Right cardiac atrium (tissue), 5 donors: ENCODE measurements around the gene B3GNT5. TPM values are rescaled to one million over a fixed set of nuclear protein-coding genes. Genes with fewer than 3 reads are reported as not detected.
"Not testable (repeated sequence)": the region's sequence is repeated elsewhere in the genome, so short reads cannot be mapped to it uniquely, and the experiment has no call there.

Experiments
- ATAC-seq, 2 donors: fragments of 200-7000 bp; cut with Tn5 transposase; one replicate each; pipeline versions ENCODE4 v1.8.0 to v1.9.1; 2020; ENCODE audit warnings: moderate library complexity in 2 of 2, mild to moderate bottlenecking in 1 of 2
- DNase-seq, 3 donors: peaks; one replicate each; pipeline ENCODE4 v3.0.0-alpha.2; 2020
- H3K27ac ChIP-seq: one replicate; pipeline ENCODE4 v1.5.1; 2013; ENCODE audit warnings: mild to moderate bottlenecking, low read length, control low read depth, moderate library complexity
- H3K27me3 ChIP-seq: one replicate; pipeline ENCODE4 v1.6.1; 2013; ENCODE audit not compliant: control insufficient read depth, insufficient read depth
- H3K4me1 ChIP-seq: one replicate; pipeline ENCODE4 v1.6.1; 2013; ENCODE audit warnings: low read length; ENCODE audit not compliant: control insufficient read depth, insufficient read depth
- H3K4me3 ChIP-seq: one replicate; pipeline ENCODE4 v1.5.1; 2013; ENCODE audit warnings: low read length, control low read depth
- H3K9me3 ChIP-seq: one replicate; pipeline ENCODE4 v1.6.1; 2013; ENCODE audit warnings: low read length; ENCODE audit not compliant: control insufficient read depth
- WGBS: extraction: QIAGEN DNeasy Blood & Tissue Kit; methylation state at CpG from one replicate; pipeline ENCODE4 v1.1.7; 2013; 5-methylcytosine and 5-hydroxymethylcytosine counted together
- intact Hi-C, 4 donors: fragments of 100-400 bp; cut with DNase I; formaldehyde crosslinking; loops; one replicate each; pipeline versions ENCODE4 v1.11.0 to v1.14.0; 2022 to 2023
- polyA plus RNA-seq: library from polyadenylated mRNA; stranded (reverse); fragments of 200-250 nt; gene quantifications from one replicate; pipeline ENCODE4 v1.2.3, GENCODE V29; 2013
- total RNA-seq, 4 donors: library from RNA; stranded (reverse); fragmentation: NEBNext Ultra II Directional; extraction: Animal tissue kit (Norgen Biotek cat#: 25700); gene quantifications; one replicate each; pipeline ENCODE4 v1.2.1, GENCODE V29; 2021
- donor health status: healthy with polysubstance abuse.
- donor health status: DM: no; HTN: yes; CAD: no.
- donor health status: DM: no; HTN: no; CAD: no.
- donor health status: DM: no; HTN: yes; CAD: no; lungs with severe emphysema.
- donor health status: DM: yes; HTN: yes; CAD: no.

The B3GNT5 gene
- total and polyA plus RNA-seq, 5 donors = 1.8 to 4.3 (median 2.5) TPM

DNA sequence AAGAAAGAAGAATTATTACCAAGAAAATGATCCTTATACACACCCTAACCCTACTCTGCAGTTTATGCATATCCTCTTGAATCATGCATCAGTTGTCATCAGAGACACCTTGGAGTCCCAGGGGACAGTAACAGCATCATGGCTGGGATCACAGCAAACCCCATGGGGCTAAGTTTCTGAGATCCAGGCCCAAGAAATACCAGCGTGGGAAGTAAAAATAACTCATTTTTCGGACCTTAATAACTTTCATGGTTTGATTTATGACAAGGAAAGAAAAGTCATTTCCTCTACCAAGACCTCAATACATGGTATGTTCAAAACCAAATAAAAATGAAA lies 38.8 kb upstream of the B3GNT5 start:
- WGBS = 58% methylated on average over 2 of the region's 2 CpGs
- no peaks in the 10 kb centered on the region for H3K9me3 ChIP-seq
- DNase-seq (no peak), ATAC-seq (no peak)
- no peak overlapping the region for H3K27ac ChIP-seq
- intact Hi-C loops = no loop called here
- no peaks in the 10 kb centered on the region for H3K27me3 ChIP-seq
- peaks cover 3% of the 10 kb centered on the region for H3K4me1 ChIP-seq
- no peak overlapping the region for H3K4me3 ChIP-seq

DNA sequence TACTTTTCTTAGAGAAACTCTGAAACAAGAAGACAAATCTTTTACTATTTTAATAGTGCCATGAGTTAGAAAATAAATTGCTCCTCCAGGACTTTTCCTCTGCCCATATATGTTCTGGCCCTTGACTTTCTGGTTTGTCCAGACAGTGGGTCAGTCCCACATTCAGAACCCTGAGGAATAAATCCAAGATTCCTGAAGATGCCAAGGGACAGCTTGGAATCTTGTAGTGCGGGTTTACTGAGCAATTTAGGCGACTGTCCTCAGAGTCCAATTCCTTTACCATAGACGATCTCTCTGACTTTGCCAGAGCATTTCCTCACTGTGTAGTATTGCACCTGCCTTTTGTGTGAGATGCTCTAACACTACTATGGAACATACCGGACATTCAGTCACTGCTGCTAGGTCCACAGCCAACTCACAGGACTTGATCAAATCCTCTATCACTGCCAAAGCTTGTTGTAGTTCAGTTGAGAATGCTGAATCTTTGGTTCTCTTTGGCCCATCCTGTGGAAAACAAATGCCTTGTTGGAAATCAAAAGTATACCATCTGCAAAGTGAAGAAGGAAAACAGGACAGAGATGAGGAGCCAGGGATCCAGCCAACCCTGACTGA lies 37.4 kb upstream of the B3GNT5 start:
- ATAC-seq (no peak), DNase-seq (no peak)
- peaks cover under 1% of the 10 kb centered on the region for H3K4me1 ChIP-seq
- WGBS = 79% methylated on average over 4 of the region's 4 CpGs
- no peaks in the 10 kb centered on the region for H3K9me3 ChIP-seq
- no peak overlapping the region for H3K4me3 ChIP-seq
- no peak overlapping the region for H3K27ac ChIP-seq
- no peaks in the 10 kb centered on the region for H3K27me3 ChIP-seq
- intact Hi-C loops = no loop called here

DNA sequence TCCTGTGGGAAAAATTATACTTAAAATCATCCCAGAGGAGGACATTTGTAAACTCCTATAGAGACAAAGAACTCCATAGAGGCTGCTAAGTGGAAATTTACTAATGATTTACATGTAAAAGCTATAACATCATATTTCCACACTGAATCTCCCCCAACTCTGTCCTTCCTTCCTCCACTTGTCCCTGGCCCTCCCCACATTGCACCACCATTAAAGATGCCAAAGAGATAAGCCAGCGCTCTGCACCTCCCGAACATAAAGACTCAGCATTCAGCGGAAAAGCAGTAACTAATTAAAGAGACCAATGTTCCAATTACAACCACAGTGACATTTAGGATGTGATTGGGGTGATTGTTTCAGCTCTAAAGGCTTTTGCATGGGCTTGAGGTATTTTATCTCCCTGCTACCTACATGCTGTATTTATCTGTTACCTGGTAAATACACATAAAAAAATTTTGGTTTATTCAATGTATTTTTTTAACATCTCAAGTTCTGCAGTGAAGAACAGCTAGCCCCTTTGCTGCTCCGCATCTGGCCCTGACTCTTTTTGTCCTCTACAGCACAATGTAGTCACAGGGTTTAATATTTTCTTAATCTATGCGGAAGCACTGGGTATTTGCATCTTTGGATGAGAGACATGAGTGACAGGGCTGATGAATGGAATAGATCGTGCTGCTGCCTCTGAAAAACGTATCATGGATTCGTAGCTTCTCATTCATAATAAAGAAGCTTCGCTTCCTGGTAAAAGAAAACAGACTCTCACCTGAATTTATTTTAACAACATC lies 35.3 kb upstream of the B3GNT5 start:
- H3K27me3 ChIP-seq = no peaks in the 10 kb centered on the region
- intact Hi-C loops = no loop called here
- no peak overlapping the region for H3K27ac ChIP-seq
- 82% methylated on average over 9 of the region's 9 CpGs for WGBS
- H3K4me3 ChIP-seq = no peak overlapping the region
- H3K4me1 ChIP-seq = no peaks in the 10 kb centered on the region
- ATAC-seq (no peak), DNase-seq (no peak)
- H3K9me3 ChIP-seq = no peaks in the 10 kb centered on the region

GRCh38 chr3:183218826-183219225 lies 34.2 kb upstream of the B3GNT5 start:
- no peaks in the 10 kb centered on the region for H3K27me3 ChIP-seq
- H3K4me3 ChIP-seq = no peak overlapping the region
- ATAC-seq (no peak), DNase-seq (no peak)
- H3K4me1 ChIP-seq = no peaks in the 10 kb centered on the region
- no peak overlapping the region for H3K27ac ChIP-seq
- no peaks in the 10 kb centered on the region for H3K9me3 ChIP-seq
- intact Hi-C loops = no loop called here
- WGBS = 90% methylated on average over 2 of the region's 2 CpGs

DNA sequence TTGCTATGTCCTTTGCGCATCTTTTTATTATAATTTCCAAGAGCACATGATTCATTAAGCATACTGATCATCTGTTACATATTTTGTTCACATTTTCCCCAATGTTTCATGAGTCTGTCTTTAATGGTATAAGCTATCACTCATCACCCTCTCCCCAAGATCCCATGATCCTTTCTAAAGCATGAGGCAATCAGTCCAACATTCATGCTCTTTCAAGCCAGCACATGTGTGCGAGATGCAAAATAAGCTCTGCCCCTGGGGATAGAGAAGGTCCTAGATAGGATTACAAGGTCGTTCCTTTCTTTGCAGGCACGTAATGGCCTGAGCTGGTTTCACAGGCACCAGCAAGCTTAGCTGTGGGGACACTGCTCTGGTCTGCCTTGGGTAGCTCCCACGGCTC lies 32.2 kb upstream of the B3GNT5 start:
- no peak overlapping the region for H3K27ac ChIP-seq
- ATAC-seq (no peak), DNase-seq (no peak)
- intact Hi-C loops = no loop called here
- no peaks in the 10 kb centered on the region for H3K27me3 ChIP-seq
- H3K4me3 ChIP-seq = no peak overlapping the region
- H3K9me3 ChIP-seq = no peaks in the 10 kb centered on the region
- WGBS = 55% methylated on average over 5 of the region's 5 CpGs
- no peaks in the 10 kb centered on the region for H3K4me1 ChIP-seq

DNA sequence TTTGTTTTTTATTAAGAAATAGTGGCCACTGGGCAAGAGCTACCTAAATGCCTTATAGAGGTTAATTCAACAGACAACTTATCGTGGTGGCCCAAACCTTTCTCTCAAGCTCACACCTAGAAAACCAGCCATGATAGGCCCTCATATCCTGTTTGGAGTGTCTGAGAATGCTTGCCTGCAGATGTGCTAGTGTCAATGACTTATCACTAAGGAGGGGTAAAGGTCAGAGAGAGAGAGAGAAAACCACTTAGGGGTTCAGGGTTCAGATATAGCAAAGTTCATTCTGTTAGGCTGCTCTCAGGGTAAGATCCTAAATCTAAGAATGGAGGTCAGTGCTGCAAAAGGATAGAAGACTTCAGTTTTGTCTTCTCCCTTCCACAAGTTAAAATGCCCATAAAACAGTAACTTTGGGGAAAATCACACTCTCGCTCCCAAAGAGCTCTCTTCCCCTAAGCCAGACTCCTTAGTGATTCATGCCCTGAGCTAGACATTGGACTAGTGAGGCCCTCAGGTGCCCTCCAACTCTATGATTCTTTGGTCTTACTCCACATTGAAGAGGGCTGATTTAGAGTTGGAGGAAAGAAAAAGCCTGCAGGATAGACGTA lies 30.3 kb upstream of the B3GNT5 start:
- 92% methylated on average over 3 of the region's 3 CpGs for WGBS
- intact Hi-C loops = no loop called here
- no peak overlapping the region for H3K4me3 ChIP-seq

GRCh38 chr3:183224180-183224970 lies 28.7 kb upstream of the B3GNT5 start:
- Histone ChIP-seq H3K27me3 (no peaks in the 10 kb centered on the region), H3K9me3 (no peaks in the 10 kb centered on the region), H3K4me3 (no peak overlapping the region), H3K27ac (no peak overlapping the region), H3K4me1 (no peaks in the 10 kb centered on the region)
- WGBS = 74% methylated on average over 11 of the region's 11 CpGs
- intact Hi-C loops = no loop called here
- ATAC-seq (no peak), DNase-seq (no peak)

More for the DNA sequence above, 30.3 kb upstream of the B3GNT5 start:
- no peaks in the 10 kb centered on the region for H3K4me1 ChIP-seq
- H3K9me3 ChIP-seq = no peaks in the 10 kb centered on the region
- no peak for DNase-seq
- no peaks in the 10 kb centered on the region for H3K27me3 ChIP-seq
- no peak for ATAC-seq
- H3K27ac ChIP-seq = no peak overlapping the region

DNA sequence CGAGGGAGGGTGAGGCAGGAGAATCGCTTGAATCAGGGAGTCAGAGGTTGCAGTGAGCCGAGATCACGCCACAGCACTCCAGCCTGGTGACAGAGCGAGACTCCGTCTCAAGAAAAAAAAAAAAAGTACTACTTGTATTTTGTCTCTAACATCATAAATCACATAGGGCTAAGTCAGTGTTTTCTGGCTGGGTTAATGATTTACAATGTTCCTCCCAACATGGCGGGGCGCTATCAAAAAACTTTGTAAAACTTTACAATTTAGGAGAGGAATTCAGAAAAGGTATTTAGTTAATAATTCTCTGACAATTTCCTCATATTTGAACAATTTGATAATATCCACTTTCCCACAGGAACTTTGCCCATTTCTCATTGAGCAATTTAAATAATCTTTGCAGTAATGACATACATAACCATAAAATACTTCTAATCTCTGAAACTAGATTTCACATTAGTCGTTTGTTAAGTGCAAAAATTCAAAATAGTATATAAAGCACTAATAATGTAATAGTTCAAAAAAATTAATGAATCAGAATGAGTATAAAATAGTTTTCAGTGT lies 26.6 kb upstream of the B3GNT5 start:
- no peaks in the 10 kb centered on the region for H3K9me3 ChIP-seq
- WGBS = 91% methylated on average over 9 of the region's 9 CpGs
- no peaks in the 10 kb centered on the region for H3K4me1 ChIP-seq
- intact Hi-C loops = no loop called here
- H3K27me3 ChIP-seq = no peaks in the 10 kb centered on the region
- ATAC-seq (no peak), DNase-seq (no peak)
- H3K27ac ChIP-seq = no peak overlapping the region
- H3K4me3 ChIP-seq = no peak overlapping the region

GRCh38 chr3:183227586-183227985 lies 25.5 kb upstream of the B3GNT5 start:
- intact Hi-C loops = no loop called here
- ATAC-seq (no peak), DNase-seq (no peak)
- 88% methylated on average over 4 of the region's 4 CpGs for WGBS
- Histone ChIP-seq H3K4me3 (no peak overlapping the region), H3K9me3 (no peaks in the 10 kb centered on the region), H3K27me3 (no peaks in the 10 kb centered on the region), H3K27ac (no peak overlapping the region), H3K4me1 (no peaks in the 10 kb centered on the region)

GRCh38 chr3:183229178-183229577 lies 23.9 kb upstream of the B3GNT5 start:
- intact Hi-C loops = no loop called here
- 94% methylated on average over 1 of the region's 1 CpG for WGBS
- ATAC-seq (no peak), DNase-seq (no peak)
- no peak overlapping the region for H3K4me3 ChIP-seq
- H3K27me3 ChIP-seq = no peaks in the 10 kb centered on the region
- no peak overlapping the region for H3K27ac ChIP-seq
- H3K4me1 ChIP-seq = no peaks in the 10 kb centered on the region
- H3K9me3 ChIP-seq = no peaks in the 10 kb centered on the region

DNA sequence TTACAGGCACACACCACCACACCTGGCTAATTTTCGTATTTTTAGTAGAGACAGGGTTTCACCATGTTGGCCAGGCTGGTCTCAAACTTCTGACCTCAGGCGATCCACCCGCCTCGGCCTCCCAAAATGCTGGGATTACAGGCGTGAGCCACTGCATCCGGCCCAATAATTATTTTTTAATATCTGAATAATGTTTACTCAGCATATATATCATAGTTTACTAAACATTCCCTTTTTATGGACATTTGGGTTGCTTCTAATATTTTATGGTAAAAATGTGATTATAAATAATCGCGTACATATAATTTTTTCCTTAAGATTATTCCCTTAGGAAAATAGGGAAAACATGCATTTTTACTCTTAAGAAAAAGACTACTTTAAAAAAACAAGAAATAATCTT lies 22.8 kb upstream of the B3GNT5 start:
- DNase-seq, H3K4me3 ChIP-seq, H3K27me3 ChIP-seq, ATAC-seq, H3K4me1 ChIP-seq, intact Hi-C loops, H3K27ac ChIP-seq, H3K9me3 ChIP-seq: not testable (repeated sequence)
- WGBS = 95% methylated on average over 8 of the region's 8 CpGs
